H1 (cell line): ENCODE results near the gene WDR37. TPM values are rescaled to one million over a fixed set of nuclear protein-coding genes. Genes with fewer than 3 reads are reported as not detected.

Experiments used
- BRCA1 ChIP-seq: IDR thresholded peaks from 2 replicates; pipeline ENCODE4 v1.6.1; 2012; ENCODE audit warnings: low read depth, low read length, improper control_type of control experiment
- CEBPB ChIP-seq: IDR thresholded peaks from 2 replicates; pipeline ENCODE4 v1.6.1; 2012; ENCODE audit warnings: low read depth, low read length
- KDM4A ChIP-seq: IDR thresholded peaks from one replicate; pipeline ENCODE4 v1.7.1; 2012; ENCODE audit warnings: low read depth, mild to moderate bottlenecking, moderate library complexity, low read length, inconsistent platforms; ENCODE audit not compliant: severe bottlenecking
- KDM5A ChIP-seq: fragments of 200-600 bp; IDR thresholded peaks from 2 replicates; pipeline ENCODE4 v1.7.1; 2012; ENCODE audit warnings: mild to moderate bottlenecking, low read length, inconsistent platforms, mixed read lengths
- SIRT6 ChIP-seq: IDR thresholded peaks from one replicate; pipeline ENCODE4 v1.7.1; 2012; ENCODE audit warnings: low read length, inconsistent platforms
- YY1 ChIP-seq: IDR thresholded peaks from 2 replicates; pipeline ENCODE4 v1.6.1; 2011; ENCODE audit warnings: low read depth, mild to moderate bottlenecking, low read length
- polyA plus RNA-seq, 7 experiments: library from polyadenylated mRNA; depleted of rRNA in 3 of 7; stranded (reverse) in 5 of 7; unstranded in 2 of 7; fragments of >200 nt in 5 of 7; fragments of 200-250 nt in 2 of 7; gene quantifications; 1 replicate in 5 of 7; 2 replicates in 1 of 7; 4 replicates in 1 of 7; pipeline versions ENCODE4 v1.2.1 to v1.2.3, GENCODE V29; 2011 to 2013; ENCODE audit warnings: missing spikeins in 2 of 7, mixed read lengths in 2 of 7
- total RNA-seq: library from RNA; stranded (reverse); fragmentation: NEBNext Ultra II Directional; extraction: Animal tissue kit (Norgen Biotek cat#: 25700); gene quantifications from 2 replicates; pipeline ENCODE4 v1.2.1, GENCODE V29; 2021

The WDR37 gene
- total and polyA plus RNA-seq, 2 of the 8 experiments (the other 6 are each of a cell fraction or from before 2014, with no cell fraction given): 9.6 to 12.0 TPM

- TF ChIP-seq BRCA1 (no peak), YY1 (no peak), KDM4A (no peak), CEBPB (no peak), KDM5A (no peak), SIRT6 (no peak)
- TF ChIP-seq, all 59 proteins: peak for 0
Observed at GRCh38 chr10:1156921-1157614, 100.9 kb downstream of the WDR37 start (continued).
